Measurements from ENCODE around the gene CACNA1E.

The CACNA1E gene

DNA sequence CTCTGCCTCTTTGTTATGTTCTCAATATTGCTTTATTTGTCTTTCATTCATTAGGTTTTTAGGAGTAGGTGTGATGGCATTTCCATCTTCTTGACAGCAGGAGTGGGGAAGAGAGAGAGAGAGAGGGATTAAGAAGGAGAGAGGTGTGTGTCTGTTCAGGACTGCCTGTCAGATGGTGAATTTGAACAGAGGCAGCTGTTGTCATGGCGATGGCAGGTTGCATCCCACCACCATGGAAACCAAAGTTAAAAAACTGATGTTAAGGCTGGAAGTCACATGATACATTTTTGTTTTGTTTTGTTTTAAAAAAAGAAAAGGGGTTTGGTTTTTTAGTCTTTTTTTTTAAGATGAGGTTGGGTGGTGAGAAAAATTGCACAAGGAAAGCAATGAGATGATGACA, 18.3 kb downstream of the CACNA1E start:
- Histone ChIP-seq H3K4me3 (ENCODE audit: low read depth in 1 of 2, low read length in 2 of 2) (no peak overlapping the region), H3K27me3 (ENCODE audit: low read depth, low read length) (no peaks in the 10 kb centered on the region), H3K4me1 (ENCODE audit: control insufficient read depth in 1 of 2, insufficient read depth in 2 of 2, low read length in 2 of 2) (no peaks in the 10 kb centered on the region), H3K27ac (ENCODE audit: low read length) (no peak overlapping the region), H3K36me3 (ENCODE audit: control insufficient read depth in 1 of 2, insufficient read depth in 2 of 2, low read length in 2 of 2) (no peaks in the 10 kb centered on the region), H3K9me3 (ENCODE audit: control insufficient read depth in 1 of 2, low read length in 2 of 2) (no peaks in the 10 kb centered on the region)

DNA sequence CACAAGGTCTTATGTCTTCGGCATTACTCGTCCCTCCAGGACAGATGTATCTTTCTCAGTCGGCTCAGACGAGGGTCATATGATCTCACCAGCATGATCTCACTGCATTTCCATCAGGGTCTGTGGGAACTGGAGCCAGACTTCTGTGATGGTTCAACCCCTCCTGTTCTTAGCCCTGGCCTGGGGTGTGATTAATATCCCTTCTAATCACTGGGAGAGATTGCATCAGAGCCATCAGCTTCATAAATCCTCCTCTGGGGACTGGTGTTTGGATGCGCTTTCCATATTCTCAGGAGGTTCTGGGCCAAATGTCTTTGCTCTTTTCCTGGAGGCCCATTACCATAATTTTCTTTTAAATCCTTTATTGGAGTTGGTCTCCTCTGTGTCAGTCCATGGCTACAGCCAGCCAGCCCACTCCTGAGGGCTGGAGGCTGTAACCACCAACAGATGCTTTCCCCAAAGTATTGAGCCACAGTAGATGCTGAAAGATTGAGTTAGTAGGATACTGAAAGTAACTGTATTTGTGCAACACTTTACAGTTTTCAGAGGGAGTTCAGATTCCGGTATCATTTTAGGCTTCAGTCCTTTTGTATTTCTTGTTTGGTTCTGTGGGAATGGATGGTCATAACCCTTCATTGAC, 20.0 kb downstream of the CACNA1E start:
- H3K4me3 ChIP-seq (ENCODE audit: low read depth in 1 of 2, low read length in 2 of 2) = no peak overlapping the region
- no peaks in the 10 kb centered on the region for H3K9me3 ChIP-seq (ENCODE audit: control insufficient read depth in 1 of 2, low read length in 2 of 2)
- no peak overlapping the region for H3K27ac ChIP-seq (ENCODE audit: low read length)
- no peaks in the 10 kb centered on the region for H3K36me3 ChIP-seq (ENCODE audit: control insufficient read depth in 1 of 2, insufficient read depth in 2 of 2, low read length in 2 of 2)
- H3K4me1 ChIP-seq (ENCODE audit: control insufficient read depth in 1 of 2, insufficient read depth in 2 of 2, low read length in 2 of 2) = no peaks in the 10 kb centered on the region
- no peaks in the 10 kb centered on the region for H3K27me3 ChIP-seq (ENCODE audit: low read depth, low read length)

DNA sequence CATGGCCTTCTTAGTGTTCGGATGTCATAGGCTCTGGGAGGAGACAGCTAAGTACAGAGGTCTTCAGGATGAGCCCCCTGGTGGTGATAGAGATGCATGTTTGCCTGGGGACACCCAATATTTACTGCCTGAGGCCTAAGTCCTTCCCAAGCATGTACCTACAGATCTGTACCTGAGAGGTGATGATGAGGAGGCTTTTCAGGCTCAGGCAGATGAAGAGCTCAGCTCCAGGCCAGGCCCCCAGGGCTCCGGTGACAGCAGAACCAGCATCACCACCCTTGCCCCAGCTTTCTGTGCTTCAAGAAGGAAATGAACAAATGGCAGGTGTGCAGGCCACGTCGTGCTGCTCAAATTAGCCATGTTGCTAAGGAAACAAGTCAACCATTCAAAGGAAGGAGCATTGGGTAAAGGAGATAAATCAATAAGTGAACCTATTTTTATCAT, 21.1 kb downstream of the CACNA1E start:
- H3K4me1 ChIP-seq (ENCODE audit: control insufficient read depth in 1 of 2, insufficient read depth in 2 of 2, low read length in 2 of 2) = no peaks in the 10 kb centered on the region
- no peaks in the 10 kb centered on the region for H3K36me3 ChIP-seq (ENCODE audit: control insufficient read depth in 1 of 2, insufficient read depth in 2 of 2, low read length in 2 of 2)
- H3K4me3 ChIP-seq (ENCODE audit: low read depth in 1 of 2, low read length in 2 of 2) = no peak overlapping the region
- H3K27me3 ChIP-seq (ENCODE audit: low read depth, low read length) = no peaks in the 10 kb centered on the region
- H3K27ac ChIP-seq (ENCODE audit: low read length) = no peak overlapping the region
- H3K9me3 ChIP-seq (ENCODE audit: control insufficient read depth in 1 of 2, low read length in 2 of 2) = no peaks in the 10 kb centered on the region

DNA sequence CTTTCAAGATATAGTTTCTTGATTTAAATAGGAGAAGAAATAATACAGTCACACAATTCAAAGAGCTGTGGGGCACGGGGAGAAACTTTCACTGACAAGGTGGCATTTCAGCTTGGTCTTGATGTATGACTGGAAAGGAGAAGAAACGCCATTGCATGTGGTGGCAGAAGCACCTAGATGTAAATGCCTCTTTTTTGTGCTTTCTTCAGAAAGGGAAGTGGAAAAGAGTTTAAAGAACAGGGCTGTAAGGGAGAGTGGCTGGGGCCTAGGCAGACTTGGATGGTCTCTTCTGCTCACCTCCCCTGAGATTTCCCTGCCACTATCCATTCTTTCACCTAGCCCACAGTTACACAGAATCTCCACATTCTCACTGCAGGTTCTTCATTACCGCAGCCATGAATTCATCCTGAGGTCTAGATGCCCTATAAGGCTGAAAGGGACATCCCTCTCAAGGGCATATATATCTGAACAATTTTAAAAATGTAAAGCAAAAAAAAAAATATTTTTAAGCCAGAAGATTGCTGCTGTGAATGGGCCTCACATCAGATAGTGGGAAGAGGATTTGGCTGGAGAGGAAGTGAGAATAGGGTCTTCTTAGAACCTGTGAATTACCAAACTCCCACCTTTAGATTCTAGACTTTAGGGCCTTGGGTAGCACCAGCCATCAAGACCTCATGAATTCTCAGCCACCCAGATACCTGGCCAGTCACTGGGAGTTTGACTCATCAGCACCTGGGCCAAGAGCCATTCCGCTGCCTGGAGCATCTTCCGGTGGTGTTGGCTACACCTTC, 23.4 kb downstream of the CACNA1E start:
- Histone ChIP-seq H3K27me3 (ENCODE audit: low read depth, low read length) (no peaks in the 10 kb centered on the region), H3K9me3 (ENCODE audit: control insufficient read depth in 1 of 2, low read length in 2 of 2) (no peaks in the 10 kb centered on the region), H3K27ac (ENCODE audit: low read length) (no peak overlapping the region)

DNA sequence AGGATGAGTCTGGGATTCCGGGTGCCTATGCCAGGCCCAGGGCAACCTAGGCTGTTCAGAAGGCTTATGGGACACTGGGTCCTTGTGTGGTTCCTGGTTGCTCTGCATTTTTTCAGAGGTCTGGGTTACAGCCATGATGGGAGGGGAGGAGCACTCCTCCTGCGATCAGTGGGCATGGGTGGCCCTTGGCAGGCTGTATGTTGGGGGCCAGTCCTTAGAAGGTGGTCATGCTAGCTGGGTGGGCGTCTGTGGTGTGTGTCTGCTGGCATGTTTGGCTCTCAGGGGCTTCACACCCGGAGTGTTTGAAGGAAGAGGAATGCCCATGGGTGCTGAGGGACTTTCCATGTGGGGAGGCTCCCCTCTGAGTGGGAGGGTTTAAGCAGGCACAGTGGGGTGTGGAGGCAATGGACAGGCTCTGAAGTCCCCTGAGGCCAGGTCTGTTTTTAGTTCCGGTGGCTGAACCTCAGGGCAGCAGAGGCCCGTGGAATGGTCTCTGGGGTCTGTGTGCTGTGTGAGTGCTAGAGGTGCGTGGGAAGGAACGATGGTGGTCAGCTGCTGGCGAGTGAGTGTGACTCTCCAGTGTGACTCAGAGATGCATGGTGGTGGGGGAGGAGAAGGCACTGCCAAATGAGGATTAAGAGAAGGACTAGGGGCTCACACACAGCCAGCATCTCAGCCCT, 25.3 kb downstream of the CACNA1E start:
- Histone ChIP-seq H3K4me3 (ENCODE audit: low read depth in 1 of 2, low read length in 2 of 2) (no peak overlapping the region), H3K27me3 (ENCODE audit: low read depth, low read length) (no peaks in the 10 kb centered on the region), H3K36me3 (ENCODE audit: control insufficient read depth in 1 of 2, insufficient read depth in 2 of 2, low read length in 2 of 2) (no peaks in the 10 kb centered on the region), H3K9me3 (ENCODE audit: control insufficient read depth in 1 of 2, low read length in 2 of 2) (no peaks in the 10 kb centered on the region), H3K27ac (ENCODE audit: low read length) (no peak overlapping the region), H3K4me1 (ENCODE audit: control insufficient read depth in 1 of 2, insufficient read depth in 2 of 2, low read length in 2 of 2) (no peaks in the 10 kb centered on the region)

More for the DNA sequence above, 23.4 kb downstream of the CACNA1E start:
- Histone ChIP-seq H3K4me3 (ENCODE audit: low read depth in 1 of 2, low read length in 2 of 2) (no peak overlapping the region), H3K36me3 (ENCODE audit: control insufficient read depth in 1 of 2, insufficient read depth in 2 of 2, low read length in 2 of 2) (no peaks in the 10 kb centered on the region), H3K4me1 (ENCODE audit: control insufficient read depth in 1 of 2, insufficient read depth in 2 of 2, low read length in 2 of 2) (no peaks in the 10 kb centered on the region)

DNA sequence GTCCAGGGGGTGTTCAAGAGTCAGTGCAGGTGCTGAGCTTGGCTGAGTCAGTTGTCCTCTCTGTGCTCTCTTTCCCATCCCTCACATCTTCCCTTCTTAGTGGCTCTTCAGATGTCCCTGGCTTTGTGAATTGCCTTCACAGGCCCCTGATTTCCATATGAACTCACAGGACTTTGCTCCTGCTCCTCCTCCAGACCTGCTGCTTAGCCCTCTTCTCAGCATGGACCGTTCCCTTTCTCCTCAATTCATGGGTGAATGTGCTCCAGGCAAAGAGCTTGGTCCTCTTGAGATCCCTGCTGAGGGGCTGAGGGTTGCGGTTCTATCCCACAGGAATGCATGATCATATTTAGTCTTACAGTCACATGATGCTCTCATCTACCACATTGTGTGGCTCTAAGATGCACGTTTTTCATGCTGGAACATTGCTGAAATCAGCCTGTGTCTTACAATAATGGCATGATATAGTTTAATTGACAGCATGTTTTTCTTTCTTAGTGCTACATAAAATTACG, 30.5 kb downstream of the CACNA1E start:
- H3K4me1 ChIP-seq (ENCODE audit: control insufficient read depth in 1 of 2, insufficient read depth in 2 of 2, low read length in 2 of 2) = no peaks in the 10 kb centered on the region
- no peak overlapping the region for H3K4me3 ChIP-seq (ENCODE audit: low read depth in 1 of 2, low read length in 2 of 2)
- H3K36me3 ChIP-seq (ENCODE audit: control insufficient read depth in 1 of 2, insufficient read depth in 2 of 2, low read length in 2 of 2) = no peaks in the 10 kb centered on the region
- no peaks in the 10 kb centered on the region for H3K27me3 ChIP-seq (ENCODE audit: low read depth, low read length)
- no peaks in the 10 kb centered on the region for H3K9me3 ChIP-seq (ENCODE audit: control insufficient read depth in 1 of 2, low read length in 2 of 2)
- H3K27ac ChIP-seq (ENCODE audit: low read length) = no peak overlapping the region

DNA sequence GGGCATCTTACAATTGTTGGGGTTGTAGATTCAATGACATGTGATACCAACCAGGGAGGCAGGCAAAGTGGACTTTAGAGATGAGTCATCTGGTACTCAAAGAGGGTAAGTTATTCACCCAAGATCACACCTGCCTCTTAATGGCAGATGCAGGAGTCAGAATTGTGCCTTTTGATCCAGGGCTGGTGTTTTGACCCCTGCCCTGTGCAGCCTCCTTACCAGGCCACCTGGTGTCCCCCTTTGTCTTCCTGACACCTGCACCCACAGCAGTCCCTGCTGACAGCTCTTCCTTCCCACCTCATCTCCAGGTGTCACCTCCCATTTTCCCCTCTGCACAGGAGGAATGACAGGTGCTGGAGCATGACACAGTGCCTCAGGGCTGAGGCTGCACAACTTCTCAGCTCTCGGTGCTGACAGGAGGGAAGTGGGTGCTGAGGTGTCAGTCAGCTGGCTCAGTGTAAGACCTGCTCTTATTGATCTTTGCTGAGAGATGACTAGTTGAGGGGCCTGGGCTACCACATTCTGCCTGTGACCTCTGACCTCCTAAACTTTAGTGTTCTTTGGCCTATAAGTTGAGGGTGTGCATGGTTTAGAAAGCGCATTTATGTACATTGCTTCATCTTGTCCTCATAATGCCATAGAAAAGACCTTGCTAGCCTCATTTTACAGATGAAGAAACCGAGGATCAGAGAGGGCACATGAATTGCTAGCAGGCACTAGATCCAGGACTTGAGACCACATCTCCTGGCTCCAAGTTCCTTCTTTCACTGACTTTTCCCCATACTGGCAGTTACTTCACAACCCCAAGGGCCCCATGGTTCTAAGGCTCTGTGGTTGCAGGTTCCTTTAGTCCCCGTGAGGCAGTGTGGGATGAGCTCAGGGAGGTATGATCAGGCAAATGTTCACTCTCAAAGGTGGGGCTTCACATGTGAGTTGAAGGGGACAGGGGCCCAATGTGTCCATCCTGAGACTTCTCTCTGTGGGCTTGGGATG, 31.3 kb downstream of the CACNA1E start:
- H3K36me3 ChIP-seq (ENCODE audit: control insufficient read depth in 1 of 2, insufficient read depth in 2 of 2, low read length in 2 of 2) = no peaks in the 10 kb centered on the region
- H3K27me3 ChIP-seq (ENCODE audit: low read depth, low read length) = no peaks in the 10 kb centered on the region
- H3K9me3 ChIP-seq (ENCODE audit: control insufficient read depth in 1 of 2, low read length in 2 of 2) = no peaks in the 10 kb centered on the region
- no peaks in the 10 kb centered on the region for H3K4me1 ChIP-seq (ENCODE audit: control insufficient read depth in 1 of 2, insufficient read depth in 2 of 2, low read length in 2 of 2)
- no peak overlapping the region for H3K4me3 ChIP-seq (ENCODE audit: low read depth in 1 of 2, low read length in 2 of 2)
- H3K27ac ChIP-seq (ENCODE audit: low read length) = no peak overlapping the region

DNA sequence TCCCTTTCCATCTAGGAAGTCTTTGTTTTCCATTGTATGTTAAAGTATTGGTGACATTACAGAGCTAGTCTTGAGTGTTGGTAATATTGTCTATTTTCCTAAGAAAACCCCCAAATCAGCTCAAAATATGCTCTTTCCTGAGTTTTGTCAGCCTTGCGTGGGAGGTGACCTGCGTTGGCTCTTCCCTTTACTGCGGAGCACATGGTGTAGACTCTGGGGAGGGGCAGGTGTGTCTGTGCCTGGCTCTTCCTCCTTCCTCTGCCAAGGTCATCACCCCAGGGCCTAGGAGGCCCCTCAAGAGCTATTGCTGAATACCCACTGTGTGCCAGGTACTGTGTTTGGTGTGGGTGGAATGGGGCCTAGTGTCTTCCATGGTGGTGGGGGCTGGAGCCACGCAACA, 33.4 kb downstream of the CACNA1E start:
- H3K27me3 ChIP-seq (ENCODE audit: low read depth, low read length) = no peaks in the 10 kb centered on the region
- H3K27ac ChIP-seq (ENCODE audit: low read length) = no peak overlapping the region
- no peaks in the 10 kb centered on the region for H3K9me3 ChIP-seq (ENCODE audit: control insufficient read depth in 1 of 2, low read length in 2 of 2)
- no peaks in the 10 kb centered on the region for H3K4me1 ChIP-seq (ENCODE audit: control insufficient read depth in 1 of 2, insufficient read depth in 2 of 2, low read length in 2 of 2)
- no peaks in the 10 kb centered on the region for H3K36me3 ChIP-seq (ENCODE audit: control insufficient read depth in 1 of 2, insufficient read depth in 2 of 2, low read length in 2 of 2)
- no peak overlapping the region for H3K4me3 ChIP-seq (ENCODE audit: low read depth in 1 of 2, low read length in 2 of 2)

DNA sequence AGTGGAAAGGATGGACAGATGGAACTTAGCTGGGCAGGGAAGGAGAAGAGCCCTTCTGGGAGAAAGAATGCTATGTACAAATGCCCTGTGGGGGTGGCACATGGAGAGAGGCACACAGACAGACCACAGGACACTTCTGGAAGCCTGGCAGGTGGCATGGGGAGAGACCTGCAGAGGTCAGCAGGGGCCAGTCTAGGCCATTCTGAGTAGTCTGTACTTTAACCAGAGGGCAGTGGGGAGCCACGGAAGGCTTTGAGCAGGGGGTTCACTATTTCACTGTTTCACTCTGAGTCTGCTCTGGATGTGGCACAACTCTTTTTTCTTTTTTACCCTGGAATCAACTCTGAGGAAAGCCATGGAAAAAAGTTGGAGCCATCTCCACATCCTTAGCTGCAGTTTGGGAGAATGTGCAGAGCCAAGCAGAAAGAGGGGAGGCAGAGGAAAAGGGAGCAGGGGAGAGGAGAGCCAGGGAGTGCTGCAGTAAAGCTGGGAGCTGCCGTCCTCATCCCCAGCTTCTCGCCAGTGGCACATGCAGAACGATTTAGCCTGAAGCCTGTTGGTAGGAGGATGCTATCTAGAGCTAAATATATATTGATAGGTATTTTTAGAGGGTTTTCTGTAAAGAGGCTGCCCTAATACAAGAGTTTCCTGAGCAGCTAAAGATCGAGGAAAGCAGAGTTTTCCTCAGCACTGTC, 34.0 kb downstream of the CACNA1E start:
- Histone ChIP-seq H3K27ac (ENCODE audit: low read length) (no peak overlapping the region), H3K4me1 (ENCODE audit: control insufficient read depth in 1 of 2, insufficient read depth in 2 of 2, low read length in 2 of 2) (no peaks in the 10 kb centered on the region), H3K36me3 (ENCODE audit: control insufficient read depth in 1 of 2, insufficient read depth in 2 of 2, low read length in 2 of 2) (no peaks in the 10 kb centered on the region), H3K9me3 (ENCODE audit: control insufficient read depth in 1 of 2, low read length in 2 of 2) (no peaks in the 10 kb centered on the region), H3K4me3 (ENCODE audit: low read depth in 1 of 2, low read length in 2 of 2) (no peak overlapping the region), H3K27me3 (ENCODE audit: low read depth, low read length) (no peaks in the 10 kb centered on the region)

DNA sequence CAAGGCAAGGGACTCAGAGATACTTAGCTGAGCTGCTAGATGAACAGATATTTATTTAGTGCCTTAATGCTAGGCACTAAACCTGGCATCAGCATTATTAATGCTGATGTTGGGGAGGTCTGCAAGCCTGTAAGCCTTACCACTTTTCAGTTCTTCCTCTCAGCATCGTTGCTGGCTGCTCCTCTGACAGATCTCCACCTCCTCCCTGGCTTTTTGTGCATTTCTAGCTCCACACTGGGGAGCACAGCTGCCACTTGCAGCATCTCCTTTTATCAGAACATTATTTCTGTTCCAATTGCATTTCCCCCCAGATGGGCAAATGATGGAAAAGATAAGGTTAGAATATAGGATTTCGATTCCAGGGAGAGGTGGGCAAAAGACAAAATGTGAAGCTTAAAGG, 34.8 kb downstream of the CACNA1E start:
- Histone ChIP-seq H3K4me1 (ENCODE audit: control insufficient read depth in 1 of 2, insufficient read depth in 2 of 2, low read length in 2 of 2) (no peaks in the 10 kb centered on the region), H3K27ac (ENCODE audit: low read length) (no peak overlapping the region), H3K36me3 (ENCODE audit: control insufficient read depth in 1 of 2, insufficient read depth in 2 of 2, low read length in 2 of 2) (no peaks in the 10 kb centered on the region), H3K27me3 (ENCODE audit: low read depth, low read length) (no peaks in the 10 kb centered on the region), H3K4me3 (ENCODE audit: low read depth in 1 of 2, low read length in 2 of 2) (no peak overlapping the region), H3K9me3 (ENCODE audit: control insufficient read depth in 1 of 2, low read length in 2 of 2) (no peaks in the 10 kb centered on the region)

Measured in muscle layer of duodenum (tissue), 2 donors.